HG02943 (cell line): ENCODE results near the gene IL17RA.
"Not testable (repeated sequence)": the region's sequence is repeated elsewhere in the genome, so short reads cannot be mapped to it uniquely, and the experiment has no call there.

Experiments
- ATAC-seq: cut with Tn5 transposase; IDR thresholded peaks from one replicate; pipeline ENCODE4 v1.9.1; 2021; ENCODE audit warnings: mild to moderate bottlenecking, low read depth, moderate library complexity; ENCODE audit not compliant: unreplicated experiment

The IL17RA gene

GRCh38 chr22:17147458-17147857 lies 62.7 kb downstream of the IL17RA start:
- ATAC-seq, result not testable (repeated sequence)

GRCh38 chr22:17149076-17149815 lies 64.4 kb downstream of the IL17RA start:
- ATAC-seq, result no peak

DNA sequence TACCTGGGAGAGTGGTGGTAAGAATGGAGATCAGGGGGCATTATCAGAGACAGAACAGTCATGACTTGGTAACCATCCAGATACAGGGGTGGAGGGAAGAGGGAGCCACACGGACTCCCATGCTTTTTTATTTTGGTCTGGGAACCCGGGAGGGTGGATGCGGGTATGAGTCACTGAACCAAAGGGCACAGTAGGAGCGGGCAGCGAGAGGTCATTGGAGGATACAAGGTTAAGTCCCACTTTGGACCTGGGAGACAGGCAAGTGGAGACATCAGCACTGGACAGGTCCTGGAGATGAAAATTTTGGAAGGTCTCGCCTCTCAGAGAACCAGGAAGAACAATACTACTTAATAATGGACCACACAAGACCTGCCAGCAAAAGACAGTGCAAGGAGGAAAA lies 67.5 kb downstream of the IL17RA start:
- no peak for ATAC-seq

GRCh38 chr22:17152971-17153370 lies 68.2 kb downstream of the IL17RA start:
- no peak for ATAC-seq

- ATAC-seq, result no peak
These were observed 71.1 kb downstream of the IL17RA start for GRCh38 chr22:17155941-17156340.

DNA sequence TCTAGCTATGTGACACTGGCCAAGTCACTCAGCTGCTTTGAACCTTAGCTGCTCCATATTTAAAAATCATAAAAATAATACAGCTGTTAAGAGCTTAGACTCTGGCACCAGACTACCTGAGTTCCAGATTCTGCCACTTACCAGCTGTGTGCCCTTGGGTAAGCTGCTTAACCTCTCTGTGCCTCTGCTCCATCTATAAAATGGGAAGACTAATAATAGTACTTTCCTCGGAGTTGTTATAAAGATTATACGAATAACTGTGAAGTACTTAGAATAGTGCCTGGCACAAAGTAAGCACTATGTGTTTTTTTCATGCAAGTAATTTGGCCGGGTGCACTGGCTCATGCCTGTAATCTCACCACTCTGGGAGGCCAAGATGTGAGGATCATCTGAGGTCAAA lies 72.9 kb downstream of the IL17RA start:
- ATAC-seq, result no peak

- ATAC-seq, result no peak
These were observed 73.4 kb downstream of the IL17RA start for GRCh38 chr22:17158176-17158567.

- peak; percentile 50 for ATAC-seq
These were observed 74.0 kb downstream of the IL17RA start, which contains the start of gene HDHD5 for GRCh38 chr22:17158568-17159503. Gene HDHD5, minus strand, starts transcription at chr22:17159277. Its CDS starts 26 bp downstream, at chr22:17159251.

DNA sequence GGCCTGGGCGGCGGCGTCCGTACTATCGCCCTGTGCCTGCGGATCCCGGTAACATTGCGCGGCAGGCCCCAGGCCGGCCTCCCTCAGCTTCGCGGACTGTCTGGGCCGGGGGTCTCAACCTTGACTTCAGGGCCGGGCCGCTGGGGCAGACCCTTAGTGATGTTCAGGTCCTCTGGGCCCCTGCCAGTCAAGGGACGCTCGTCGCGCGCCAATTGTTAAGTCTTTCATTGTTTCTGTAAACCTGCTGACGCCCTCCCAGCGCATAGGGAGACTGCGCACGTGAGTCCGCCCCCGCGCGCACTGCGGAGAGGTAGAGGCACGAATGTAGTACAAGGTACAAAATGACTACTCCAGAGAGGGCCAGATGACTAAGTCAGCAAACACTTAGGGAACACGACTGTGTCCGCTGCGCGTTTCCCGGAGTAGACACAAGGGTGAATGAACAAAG lies 74.7 kb downstream of the IL17RA start:
- ATAC-seq, result peak; percentile 18

DNA sequence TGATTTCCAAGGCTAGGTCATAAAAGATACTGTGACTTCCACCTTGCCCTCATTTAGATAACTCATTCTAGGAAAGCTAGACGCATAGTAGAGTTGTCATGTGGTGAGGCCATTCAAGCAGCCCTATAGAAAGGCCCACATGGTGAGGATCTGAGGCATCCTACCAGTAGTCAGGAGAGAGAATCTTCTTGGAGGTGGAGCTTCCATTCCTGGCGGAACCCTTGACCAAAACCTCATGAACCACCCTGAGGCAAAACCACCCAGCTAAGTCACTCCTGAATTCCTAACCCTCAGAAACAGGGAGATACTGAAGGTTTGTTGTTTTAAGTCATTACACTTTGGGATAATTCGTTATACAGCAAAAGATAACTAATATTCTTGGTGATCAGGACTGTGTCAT lies 77.2 kb downstream of the IL17RA start:
- ATAC-seq, result no peak

GRCh38 chr22:17162731-17163130 lies 77.9 kb downstream of the IL17RA start:
- no peak for ATAC-seq

DNA sequence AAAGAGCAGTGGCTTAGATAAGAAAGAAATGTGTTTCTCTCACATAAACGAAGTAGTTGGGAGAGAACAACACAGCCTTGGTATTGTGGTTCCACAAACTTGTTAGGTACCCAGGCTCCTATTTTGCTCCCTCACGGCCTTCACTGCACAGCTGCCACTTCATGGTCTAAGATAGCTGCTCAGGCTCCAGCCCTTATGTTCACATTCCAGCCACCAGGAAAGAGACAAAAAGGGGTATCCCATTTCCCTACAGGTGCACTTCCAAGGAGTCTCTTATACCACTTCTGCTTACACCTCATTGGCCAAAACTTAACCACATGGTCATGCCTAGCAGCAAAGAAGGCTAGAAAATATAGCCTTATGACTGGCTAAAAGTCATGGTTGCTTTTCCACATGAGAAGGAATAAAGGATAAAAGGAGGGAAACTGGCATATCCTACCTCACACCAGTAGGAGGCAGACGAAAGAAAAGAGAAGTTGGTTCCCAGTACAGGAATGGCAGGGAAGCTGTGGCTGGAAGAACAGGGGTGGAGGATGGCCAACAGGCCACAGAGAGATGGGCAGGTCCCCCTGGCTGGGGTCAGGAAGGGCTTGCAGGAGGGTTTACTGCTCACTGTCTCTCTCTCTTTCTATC lies 79.7 kb downstream of the IL17RA start:
- no peak for ATAC-seq
